ENCODE results near the gene IVNS1ABP.
A peak's percentile ranks its signal among the peaks of the same experiment; 100 is the strongest.
"Not testable (repeated sequence)": the region's sequence is repeated elsewhere in the genome, so short reads cannot be mapped to it uniquely, and the experiment has no call there.

Gene IVNS1ABP

GRCh38 chr1:185317034-185317885 lies at the start of gene IVNS1ABP:
Gene IVNS1ABP (minus strand): TSS chr1:185317243. CDS start chr1:185309493, 7,750 bp downstream.
- peak; percentile 90 for DNase-seq (ENCODE audit: low read depth)

- DNase-seq (ENCODE audit: low read depth) = no peak
Measured at GRCh38 chr1:185365951-185366350, 48.9 kb upstream of the IVNS1ABP start.

GRCh38 chr1:185364528-185364927 lies 47.5 kb upstream of the IVNS1ABP start:
- not testable (repeated sequence) for DNase-seq (ENCODE audit: low read depth)

- no peak for DNase-seq (ENCODE audit: low read depth)
Measured at GRCh38 chr1:185363205-185363604, 46.2 kb upstream of the IVNS1ABP start.

- DNase-seq (ENCODE audit: low read depth) = no peak
Measured at GRCh38 chr1:185360714-185361113, 43.7 kb upstream of the IVNS1ABP start.

- DNase-seq (ENCODE audit: low read depth) = no peak
Measured at GRCh38 chr1:185358957-185359356, 41.9 kb upstream of the IVNS1ABP start.

GRCh38 chr1:185355947-185356346 lies 38.9 kb upstream of the IVNS1ABP start:
- DNase-seq (ENCODE audit: low read depth) = no peak

GRCh38 chr1:185353124-185353523 lies 36.1 kb upstream of the IVNS1ABP start:
- DNase-seq (ENCODE audit: low read depth) = no peak

- no peak for DNase-seq (ENCODE audit: low read depth)
Measured at GRCh38 chr1:185351734-185352466, 34.9 kb upstream of the IVNS1ABP start.

- DNase-seq (ENCODE audit: low read depth) = no peak
Measured at GRCh38 chr1:185350027-185350442, 33.0 kb upstream of the IVNS1ABP start.

GRCh38 chr1:185349556-185349955 lies 32.5 kb upstream of the IVNS1ABP start:
- no peak for DNase-seq (ENCODE audit: low read depth)

- no peak for DNase-seq (ENCODE audit: low read depth)
Measured at GRCh38 chr1:185348985-185349384, 31.9 kb upstream of the IVNS1ABP start.

- no peak for DNase-seq (ENCODE audit: low read depth)
Measured at GRCh38 chr1:185348296-185348695, 31.3 kb upstream of the IVNS1ABP start.

GRCh38 chr1:185345913-185346720 lies 29.1 kb upstream of the IVNS1ABP start:
- no peak for DNase-seq (ENCODE audit: low read depth)

- no peak for DNase-seq (ENCODE audit: low read depth)
Measured at GRCh38 chr1:185343306-185343705, 26.3 kb upstream of the IVNS1ABP start.

- no peak for DNase-seq (ENCODE audit: low read depth)
Measured at GRCh38 chr1:185342672-185343259, 25.7 kb upstream of the IVNS1ABP start.

- DNase-seq (ENCODE audit: low read depth) = no peak
Measured at GRCh38 chr1:185342017-185342416, 25.0 kb upstream of the IVNS1ABP start.

GRCh38 chr1:185341196-185341781 lies 24.2 kb upstream of the IVNS1ABP start:
- DNase-seq (ENCODE audit: low read depth) = no peak

GRCh38 chr1:185338719-185339622 lies 21.9 kb upstream of the IVNS1ABP start:
- no peak for DNase-seq (ENCODE audit: low read depth)

GRCh38 chr1:185337246-185337645 lies 20.2 kb upstream of the IVNS1ABP start:
- no peak for DNase-seq (ENCODE audit: low read depth)
